Occipital lobe (tissue), 2 donors: Measurements from ENCODE around the gene P3H2. TPM values are rescaled to one million over a fixed set of nuclear protein-coding genes. Genes with fewer than 3 reads are reported as not detected.

ENCODE experiments used
- DNase-seq: peaks from one replicate; lab custom pipeline; 2025; lab: John Stamatoyannopoulos, UW
- total RNA-seq: library from RNA; depleted of rRNA; stranded (reverse); fragments of >200 nt; gene quantifications from one replicate; pipeline ENCODE4 v1.2.3, GENCODE V29; 2014

Gene P3H2
- total RNA-seq, 1 donor from 2014 or later: 2.8 TPM

DNA sequence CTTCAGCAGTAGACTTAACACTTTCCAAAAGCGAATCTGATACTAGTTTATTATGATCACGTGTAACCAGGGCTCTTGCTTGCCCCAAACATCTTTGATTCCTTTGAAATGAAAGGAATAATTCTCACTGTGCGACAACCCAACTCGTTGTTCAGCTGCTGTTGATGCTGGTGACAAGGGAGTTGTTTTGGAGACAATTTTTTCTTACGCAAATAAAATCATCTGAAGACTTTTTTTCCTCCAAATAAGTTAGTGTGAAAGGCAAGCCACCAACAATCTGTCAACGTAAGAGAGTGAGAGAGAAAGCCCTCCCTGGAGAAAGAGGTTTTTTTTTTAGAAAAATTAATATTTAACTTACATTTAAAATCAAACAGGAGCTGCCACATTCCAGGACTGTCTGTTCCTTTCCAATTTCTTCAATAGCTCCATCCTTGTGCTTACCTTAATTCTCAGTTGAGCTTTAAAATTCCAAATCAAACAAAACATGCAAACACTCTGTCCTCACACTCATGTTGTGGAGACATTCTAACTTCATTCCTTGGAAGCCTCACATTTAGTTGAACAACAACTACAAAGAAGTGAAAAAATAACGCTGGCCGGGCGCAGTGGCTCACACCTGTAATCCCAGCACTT, 4.9 kb upstream of the P3H2 start:
- DNase-seq: no peak

- DNase-seq: no peak
Measured at GRCh38 chr3:190124067-190124466, 3.4 kb upstream of the P3H2 start.

DNA sequence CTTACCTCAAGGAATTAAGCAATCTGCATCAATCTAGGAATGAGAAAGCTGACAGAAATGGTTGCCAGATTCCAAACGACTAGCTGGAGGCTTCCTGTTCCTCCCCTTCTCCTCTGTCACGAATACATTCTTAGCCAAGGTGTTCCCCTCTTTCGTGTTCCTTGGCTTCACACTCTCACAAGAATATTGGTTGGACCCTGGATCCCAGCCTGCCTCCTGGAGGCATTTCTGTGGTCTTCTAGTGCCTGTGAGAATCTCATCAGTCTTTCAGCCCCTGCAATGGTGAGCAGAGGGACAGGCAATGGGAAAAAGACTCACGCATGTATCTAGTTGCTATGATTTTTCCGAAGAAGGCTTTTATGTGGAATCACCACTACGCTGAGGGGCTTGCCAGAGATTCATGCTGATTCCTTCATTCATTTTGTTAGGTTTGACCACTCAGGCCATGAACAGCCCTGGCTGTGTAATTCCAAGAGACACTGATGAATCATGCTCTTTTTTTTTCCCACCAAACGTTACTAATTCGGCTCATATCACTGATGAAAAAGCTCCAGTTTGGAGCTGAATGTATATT, 1.6 kb upstream of the P3H2 start:
- DNase-seq: no peak

GRCh38 chr3:190121383-190121782, 686 bp upstream of the P3H2 start:
- DNase-seq: no peak

- no peak for DNase-seq
Measured at GRCh38 chr3:190121061-190121377, 322 bp upstream of the P3H2 start.

GRCh38 chr3:190119461-190120268, 1.0 kb downstream of the P3H2 start:
- no peak for DNase-seq

DNA sequence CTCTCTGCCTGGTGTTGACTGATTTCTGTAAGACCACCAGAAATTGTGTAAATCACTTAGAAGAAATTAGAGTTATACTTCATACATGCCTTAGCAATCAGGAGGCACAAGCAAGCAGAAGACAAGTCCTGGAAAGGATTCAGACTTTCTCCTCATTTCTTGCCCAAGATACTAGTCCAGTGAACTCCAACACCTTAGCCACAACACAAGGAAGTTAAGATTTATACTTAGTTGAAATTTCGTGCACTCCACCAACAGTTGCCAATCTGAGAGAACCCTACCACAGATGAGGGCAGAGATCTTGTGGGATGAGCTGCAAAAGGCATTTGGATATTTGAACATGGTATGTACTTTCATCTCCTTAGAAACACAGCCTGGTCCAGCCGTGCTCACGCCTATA, 2.3 kb downstream of the P3H2 start:
- DNase-seq: no peak

DNA sequence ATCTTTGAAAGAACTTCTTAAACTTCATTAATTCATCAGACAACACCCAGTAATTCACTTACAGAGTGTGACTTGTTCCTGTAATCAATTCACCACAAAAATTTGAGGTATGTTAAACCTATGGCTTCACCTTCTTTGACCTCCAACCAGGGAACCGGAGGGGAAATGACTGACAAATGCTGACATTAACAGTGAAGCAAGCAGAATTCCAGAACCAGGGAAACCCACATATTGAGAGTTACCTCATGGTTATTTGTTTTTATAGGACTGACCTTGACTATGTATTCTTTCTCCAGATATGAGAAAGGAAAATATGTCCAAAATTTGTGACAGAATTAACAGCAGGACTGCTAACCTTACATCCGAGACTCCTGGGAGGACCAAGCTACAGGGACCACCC, 2.7 kb downstream of the P3H2 start:
- DNase-seq: no peak

DNA sequence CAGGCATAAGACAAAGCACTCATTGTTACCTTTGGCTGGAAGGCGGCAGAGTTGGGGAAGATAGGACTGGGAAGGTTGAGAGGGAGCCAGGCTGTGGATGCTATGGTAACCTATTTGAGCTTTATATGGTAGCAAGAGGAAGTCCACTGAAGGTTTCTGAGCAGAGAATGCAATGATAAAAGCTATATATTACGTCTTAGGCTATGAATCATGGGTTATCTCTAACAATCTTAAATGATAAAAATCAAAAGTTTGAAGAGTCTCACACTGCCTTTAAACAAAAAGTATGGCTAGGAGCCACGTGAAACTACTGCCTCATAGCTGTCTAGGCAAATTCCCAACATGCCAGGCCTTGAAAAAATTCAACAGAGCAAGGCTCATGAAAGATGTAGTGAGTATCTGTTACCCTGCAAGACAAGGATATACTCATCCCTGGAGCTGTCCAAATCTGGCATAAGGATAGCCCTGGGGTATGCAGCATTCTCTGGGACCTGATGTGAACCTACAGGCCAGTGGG, 4.1 kb downstream of the P3H2 start:
- DNase-seq: no peak

GRCh38 chr3:190110826-190111225, 9.9 kb downstream of the P3H2 start:
- DNase-seq: no peak

GRCh38 chr3:190109441-190109840, 11.3 kb downstream of the P3H2 start:
- DNase-seq: no peak

DNA sequence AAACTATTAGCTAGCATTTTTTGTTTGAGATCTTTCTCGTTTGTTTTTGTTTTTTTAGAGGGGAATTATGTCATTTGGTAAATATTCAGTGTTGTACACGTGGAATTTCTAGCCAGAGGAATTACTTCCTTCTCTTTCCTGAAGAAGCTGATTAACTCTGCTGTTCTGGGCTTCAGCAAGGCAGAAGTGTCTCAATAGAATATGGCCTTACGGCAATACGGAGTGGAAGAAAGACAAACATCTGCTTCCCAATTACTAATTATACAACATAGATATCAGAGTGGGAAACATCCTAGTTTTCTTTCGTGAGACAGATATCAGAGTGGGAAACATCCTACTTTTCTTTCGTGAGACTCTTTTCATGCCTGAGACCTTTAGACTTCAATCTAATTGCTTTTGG, 11.9 kb downstream of the P3H2 start:
- no peak for DNase-seq

DNA sequence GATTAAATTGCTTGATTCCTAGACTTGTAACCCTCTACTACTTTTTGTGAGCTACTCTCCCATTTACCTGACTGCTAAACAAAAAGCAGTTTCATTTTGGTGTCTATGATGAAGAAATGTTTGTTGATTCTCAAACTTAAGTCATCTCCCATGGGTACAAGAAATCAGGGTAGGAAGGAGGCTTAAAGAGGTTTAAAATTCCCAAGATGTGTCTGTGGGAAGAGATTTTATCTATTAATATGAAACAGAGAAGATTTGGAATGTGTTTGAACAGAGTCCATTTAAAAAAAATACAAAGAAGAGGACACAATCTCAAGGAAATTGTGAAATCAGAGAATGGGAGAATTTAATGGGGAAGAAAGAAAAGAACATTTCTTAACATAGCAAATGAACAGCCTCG, 14.8 kb downstream of the P3H2 start:
- no peak for DNase-seq

DNA sequence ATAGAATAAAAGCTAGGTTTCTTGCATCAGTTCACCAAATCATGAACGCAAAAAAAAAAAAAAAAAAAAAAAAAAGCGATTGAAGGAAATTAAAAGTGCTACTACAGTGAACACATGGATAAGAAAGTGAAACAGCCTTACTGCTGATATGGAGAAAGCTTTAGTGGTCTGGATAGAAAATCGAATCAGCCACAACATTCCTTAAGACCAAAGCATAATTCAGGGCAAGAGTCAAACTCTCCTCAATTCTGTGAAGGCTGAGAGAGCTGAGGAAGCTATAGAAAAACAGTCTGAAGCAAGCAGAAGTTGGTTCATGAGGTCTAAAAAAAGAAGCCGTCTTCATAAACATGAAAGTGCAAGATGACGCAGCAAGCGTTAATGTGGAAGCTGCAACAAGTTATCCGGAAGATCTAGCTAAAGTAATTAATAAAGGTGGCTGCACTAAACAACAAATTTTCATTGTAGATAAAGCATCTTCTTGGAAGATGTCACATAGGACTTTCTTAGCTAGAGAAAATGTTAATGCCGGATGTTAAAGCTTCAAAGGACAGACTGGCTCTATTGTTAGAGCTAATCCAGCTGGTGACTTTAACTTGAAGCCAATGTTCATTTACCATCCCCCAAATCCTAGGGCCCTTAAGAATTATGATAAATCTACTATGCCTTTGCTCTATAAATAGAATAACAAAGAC, 19.2 kb downstream of the P3H2 start:
- DNase-seq: no peak

DNA sequence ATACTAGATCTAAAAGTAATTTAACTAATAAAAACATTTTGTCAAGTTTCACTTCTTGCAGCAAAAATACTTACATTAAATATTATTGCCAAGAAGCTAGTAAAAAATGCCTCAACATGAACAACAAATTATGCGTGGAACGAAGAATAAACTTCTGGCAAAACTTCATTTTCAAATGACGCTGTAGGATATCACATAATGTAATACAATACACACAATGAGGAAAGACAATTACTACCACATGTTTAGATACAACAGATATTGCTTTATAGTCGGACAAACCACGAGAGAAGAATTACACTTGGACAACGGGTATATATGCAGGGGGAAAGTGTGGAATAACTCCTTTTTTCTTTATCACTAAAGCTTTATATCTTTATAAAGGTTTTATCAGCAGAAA, 21.6 kb downstream of the P3H2 start:
- no peak for DNase-seq

GRCh38 chr3:190097617-190098016, 23.1 kb downstream of the P3H2 start:
- no peak for DNase-seq

GRCh38 chr3:190097025-190097424, 23.7 kb downstream of the P3H2 start:
- no peak for DNase-seq

DNA sequence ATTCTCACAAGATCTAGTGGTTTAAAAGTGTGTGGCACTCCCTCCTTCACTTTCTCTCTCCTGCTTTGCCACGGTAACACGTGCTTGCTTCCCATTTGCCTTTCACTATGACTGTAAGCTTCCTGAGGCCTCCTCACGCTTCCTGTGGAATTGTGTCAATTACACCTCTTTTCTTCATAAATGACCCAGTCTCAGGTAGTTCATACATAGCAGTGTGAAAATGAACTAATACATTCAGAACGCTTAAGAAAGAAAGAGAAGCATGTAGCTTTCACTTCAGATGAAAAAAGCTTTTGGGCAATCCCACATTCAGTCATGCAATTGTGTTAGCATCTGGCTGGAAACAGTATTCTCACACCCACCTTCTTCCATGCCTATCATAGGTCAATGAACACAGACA, 24.4 kb downstream of the P3H2 start:
- no peak for DNase-seq

- no peak for DNase-seq
Measured at GRCh38 chr3:190094160-190094718, 26.5 kb downstream of the P3H2 start.

DNA sequence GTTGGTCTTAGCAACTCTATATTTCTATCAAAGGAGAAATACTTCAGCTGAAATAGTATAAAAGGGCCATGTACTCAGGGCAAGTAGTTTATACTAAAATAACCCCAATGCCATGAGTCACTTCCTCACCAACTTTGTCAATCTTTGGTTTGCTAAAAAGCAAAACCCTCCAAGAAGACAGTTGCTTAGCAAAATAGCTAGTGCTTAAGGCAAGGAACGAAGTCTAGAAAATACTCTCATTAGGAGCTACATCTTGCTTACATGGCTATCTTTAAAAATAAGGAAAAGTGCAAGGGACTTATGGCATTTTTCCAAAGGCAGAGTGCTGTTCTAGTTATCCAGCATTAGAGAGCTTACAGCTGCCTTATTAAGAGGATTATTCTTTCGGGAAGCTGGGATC, 28.4 kb downstream of the P3H2 start:
- no peak for DNase-seq

DNA sequence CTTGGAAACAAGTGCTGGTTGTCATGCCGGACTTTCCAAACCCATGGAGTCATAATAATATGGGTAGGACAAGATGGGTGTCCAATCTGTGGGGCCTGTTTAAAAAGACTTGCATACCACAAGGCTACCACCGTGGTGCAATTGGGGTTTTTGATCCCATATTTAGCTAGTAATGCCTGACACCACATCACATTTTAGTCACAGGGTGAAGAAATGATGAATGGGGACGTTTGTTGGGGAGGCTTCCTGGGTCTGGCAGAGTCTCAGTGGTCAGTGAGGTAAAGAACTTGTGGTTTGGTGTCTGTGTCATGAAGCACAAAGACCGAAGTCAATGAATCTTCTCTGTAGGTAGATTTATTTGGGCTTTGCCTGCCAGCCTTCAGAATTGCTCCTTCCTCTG, 31.0 kb downstream of the P3H2 start:
- DNase-seq: no peak

DNA sequence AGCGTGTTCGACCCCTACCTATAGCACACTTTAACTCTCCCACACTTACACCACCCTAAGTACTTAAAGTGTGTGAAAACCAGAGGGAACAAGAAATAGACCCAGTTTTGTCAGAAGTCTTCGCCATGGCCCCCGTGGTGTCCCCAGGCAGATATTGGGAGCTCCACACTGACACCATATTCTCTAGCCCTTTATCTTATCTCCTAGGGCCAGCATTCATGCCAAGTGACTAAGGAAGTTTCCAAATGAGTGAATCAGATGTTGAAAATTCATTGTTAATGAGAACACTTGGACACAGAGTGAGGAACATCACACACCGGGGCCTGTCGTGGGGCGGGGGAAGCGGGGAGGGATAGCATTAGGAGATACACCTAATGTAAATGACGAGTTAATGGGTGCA, 31.8 kb downstream of the P3H2 start:
- no peak for DNase-seq
